Tibial artery (tissue), 4 donors: ENCODE data around the gene ARMC2.

Experiments
- DNase-seq, 2 donors: peaks; one replicate each; pipeline ENCODE4 v3.0.0-alpha.2; 2019
- H3K27ac ChIP-seq, 2 donors: fragments of 200-600 bp; sonication (generic) in 1 of 2; 1 replicate in 1 of 2; 2 replicates in 1 of 2; pipeline ENCODE4 v1.5.1; 2018 to 2019; ENCODE audit warnings: mild to moderate bottlenecking in 1 of 2
- H3K27me3 ChIP-seq, 2 donors: fragments of 200-600 bp; sonication (generic) in 1 of 2; one replicate each; pipeline versions ENCODE4 v1.5.1 to v1.6.0; 2016 to 2019
- H3K36me3 ChIP-seq, 3 donors: fragments of 200-600 bp; sonication (generic) in 2 of 3; one replicate each; pipeline ENCODE4 v1.5.1; 2016 to 2019; ENCODE audit warnings: mild to moderate bottlenecking in 2 of 3
- H3K4me1 ChIP-seq, 4 donors: fragments of 200-600 bp; sonication (generic) in 2 of 4; 1 replicate in 3 of 4; 2 replicates in 1 of 4; pipeline ENCODE4 v1.5.1; 2016 to 2019
- H3K4me3 ChIP-seq, 2 donors: fragments of 200-600 bp; sonication (generic) in 1 of 2; 1 replicate in 1 of 2; 2 replicates in 1 of 2; pipeline ENCODE4 v1.5.1; 2018 to 2019; ENCODE audit warnings: mild to moderate bottlenecking in 2 of 2
- H3K9me3 ChIP-seq, 3 donors: fragments of 200-600 bp; sonication (generic) in 1 of 3; one replicate each; pipeline ENCODE4 v1.5.1; 2016 to 2019
- intact Hi-C: fragments of 100-400 bp; cut with DNase I; formaldehyde crosslinking; loops from one replicate; pipeline ENCODE4 v1.15.0; 2023; ENCODE audit warnings: low total_unique reads
- TF ChIP-seq, protein P1 (sequence below), 2 experiments: fragments of 200-600 bp in 1 of 2; fragments of 450-650 bp in 1 of 2; IDR thresholded peaks; one replicate each; pipeline ENCODE4 v1.5.1; 2017 to 2019; ENCODE audit warnings: antibody characterized with exemption in 2 of 2, mild to moderate bottlenecking in 1 of 2, moderate library complexity in 1 of 2

Gene ARMC2

DNA sequence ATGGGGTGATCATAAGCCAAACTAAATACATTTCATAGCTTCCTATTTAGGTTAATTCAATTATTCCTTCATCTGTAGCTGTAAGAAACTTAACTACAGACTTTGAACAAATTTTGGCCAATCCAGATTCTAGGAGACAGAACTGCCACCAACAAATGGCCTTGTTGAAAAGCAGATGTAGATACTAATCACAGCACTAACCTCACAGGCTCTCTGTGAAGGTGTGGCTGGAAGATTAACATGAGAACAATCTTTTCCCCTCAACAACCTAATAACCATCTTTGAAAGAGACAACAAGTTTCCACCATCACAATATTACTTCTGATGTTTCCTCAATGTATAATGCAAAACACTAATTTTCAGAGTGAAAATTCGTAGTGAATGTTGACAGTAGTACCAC lies 158.6 kb downstream of the ARMC2 start:
- DNase-seq = no peak
- Histone ChIP-seq H3K27ac (peak overlapping the region in 1 of 2 donors; percentile 81), H3K4me1 (peaks cover 0 to 60% (median 36%) of the 10 kb centered on the region in 4 donors), H3K9me3 (no peaks in the 10 kb centered on the region), H3K36me3 (no peaks in the 10 kb centered on the region), H3K27me3 (no peaks in the 10 kb centered on the region), H3K4me3 (peak overlapping the region; percentile 9 to 65)
- intact Hi-C loops = loop anchor here (5.0 to 10.0 kb wide), 2 partner anchors 60 to 452 kb away; no protein-coding TSS in a partner anchor
- TF ChIP-seq, protein P1, sequence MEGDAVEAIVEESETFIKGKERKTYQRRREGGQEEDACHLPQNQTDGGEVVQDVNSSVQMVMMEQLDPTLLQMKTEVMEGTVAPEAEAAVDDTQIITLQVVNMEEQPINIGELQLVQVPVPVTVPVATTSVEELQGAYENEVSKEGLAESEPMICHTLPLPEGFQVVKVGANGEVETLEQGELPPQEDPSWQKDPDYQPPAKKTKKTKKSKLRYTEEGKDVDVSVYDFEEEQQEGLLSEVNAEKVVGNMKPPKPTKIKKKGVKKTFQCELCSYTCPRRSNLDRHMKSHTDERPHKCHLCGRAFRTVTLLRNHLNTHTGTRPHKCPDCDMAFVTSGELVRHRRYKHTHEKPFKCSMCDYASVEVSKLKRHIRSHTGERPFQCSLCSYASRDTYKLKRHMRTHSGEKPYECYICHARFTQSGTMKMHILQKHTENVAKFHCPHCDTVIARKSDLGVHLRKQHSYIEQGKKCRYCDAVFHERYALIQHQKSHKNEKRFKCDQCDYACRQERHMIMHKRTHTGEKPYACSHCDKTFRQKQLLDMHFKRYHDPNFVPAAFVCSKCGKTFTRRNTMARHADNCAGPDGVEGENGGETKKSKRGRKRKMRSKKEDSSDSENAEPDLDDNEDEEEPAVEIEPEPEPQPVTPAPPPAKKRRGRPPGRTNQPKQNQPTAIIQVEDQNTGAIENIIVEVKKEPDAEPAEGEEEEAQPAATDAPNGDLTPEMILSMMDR (IDR thresholded peaks at IDR 0.05) = no peak

DNA sequence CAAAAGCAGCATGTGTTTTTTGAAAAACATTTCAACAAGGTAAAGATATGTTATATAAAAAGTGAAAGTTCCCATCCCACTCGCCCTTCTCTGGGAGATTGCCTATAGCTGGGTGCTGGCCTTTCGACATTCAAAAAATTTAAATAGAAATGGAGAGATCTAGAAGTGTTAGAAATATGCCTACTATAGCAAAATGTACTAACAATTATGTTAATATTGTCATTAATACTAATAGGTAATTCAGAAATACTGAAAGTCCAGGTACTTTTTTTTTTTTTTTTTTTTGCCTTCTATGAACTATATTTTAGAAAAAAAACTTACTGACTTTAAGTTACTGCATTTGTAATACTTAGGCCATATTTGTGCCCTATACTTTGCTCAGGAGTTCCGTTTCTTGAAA lies 159.3 kb downstream of the ARMC2 start:
- Histone ChIP-seq H3K36me3 (no peaks in the 10 kb centered on the region), H3K4me1 (peaks cover 0 to 53% (median 33%) of the 10 kb centered on the region in 4 donors), H3K27me3 (no peaks in the 10 kb centered on the region), H3K27ac (peak overlapping the region in 1 of 2 donors; percentile 81), H3K4me3 (peak overlapping the region; percentile 65 to 87), H3K9me3 (no peaks in the 10 kb centered on the region)
- TF ChIP-seq, protein P1 (IDR thresholded peaks at IDR 0.05) = no peak
- intact Hi-C loops = loop anchor here (5.0 to 10.0 kb wide), 2 partner anchors 60 to 453 kb away; no protein-coding TSS in a partner anchor
- DNase-seq = no peak

DNA sequence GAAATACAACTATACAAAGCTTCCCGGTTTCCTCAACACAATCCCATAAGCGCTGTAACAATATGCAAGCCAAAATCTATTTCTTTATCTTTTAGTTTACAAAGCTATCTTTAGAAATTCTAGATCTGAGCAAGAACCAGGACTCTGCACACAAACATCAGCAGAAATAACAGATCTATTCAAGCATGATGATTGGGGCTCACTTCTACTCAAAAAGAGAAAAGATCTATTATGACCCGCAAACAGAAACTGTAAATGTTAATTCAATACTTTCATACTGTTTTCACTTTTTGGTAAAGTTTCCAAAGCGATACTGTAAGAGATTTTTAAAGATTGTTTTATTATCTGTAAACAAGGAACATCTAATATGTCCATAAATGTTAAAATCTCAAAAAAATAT lies 159.8 kb downstream of the ARMC2 start:
- no peak for DNase-seq
- TF ChIP-seq, protein P1 (IDR thresholded peaks at IDR 0.05) = no peak
- Histone ChIP-seq H3K4me3 (peak overlapping the region; percentile 65 to 87), H3K36me3 (no peaks in the 10 kb centered on the region), H3K9me3 (no peaks in the 10 kb centered on the region), H3K4me1 (peaks cover 0 to 48% (median 28%) of the 10 kb centered on the region in 4 donors), H3K27ac (peak overlapping the region; percentile 81 to 86), H3K27me3 (no peaks in the 10 kb centered on the region)
- intact Hi-C loops = loop anchor here (5.0 to 10.0 kb wide), 2 partner anchors 61 to 453 kb away; no protein-coding TSS in a partner anchor

DNA sequence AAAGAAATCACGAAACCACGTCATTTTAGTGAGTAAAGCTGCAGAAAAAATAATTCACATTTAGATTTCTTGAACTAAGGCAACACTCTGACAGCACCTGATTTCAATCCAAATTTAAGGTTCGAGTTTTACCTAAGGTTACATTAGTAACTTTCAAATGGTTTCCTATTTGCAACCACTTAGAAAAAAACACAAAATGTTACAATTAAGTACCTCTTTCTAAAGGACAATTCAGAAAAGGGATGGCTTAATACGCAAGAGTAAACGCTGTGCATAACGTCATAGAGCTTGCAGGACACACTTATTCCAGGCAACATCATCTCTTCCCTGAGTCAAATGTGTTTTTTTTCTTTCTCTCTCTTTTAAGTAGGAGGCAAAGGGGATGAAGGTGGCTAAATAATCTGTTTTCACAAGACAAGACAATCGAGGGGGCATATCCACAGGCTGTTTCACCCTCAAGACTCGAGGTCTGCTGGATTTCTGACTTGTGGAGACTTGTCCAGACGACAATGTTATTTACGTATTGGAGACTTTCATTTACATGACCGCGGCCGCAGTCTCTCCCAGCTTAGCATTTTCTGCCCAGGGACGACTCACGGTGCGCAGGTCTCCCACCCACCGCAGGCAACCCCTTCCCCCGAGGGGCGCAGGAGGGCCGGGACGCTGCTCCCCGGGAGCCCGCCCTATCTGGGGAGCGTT lies 160.5 kb downstream of the ARMC2 start:
- DNase-seq = peak in 1 of 2 donors; percentile 48
- Histone ChIP-seq H3K4me3 (peak overlapping the region; percentile 65 to 87), H3K9me3 (no peaks in the 10 kb centered on the region), H3K27me3 (no peaks in the 10 kb centered on the region), H3K27ac (peak overlapping the region; percentile 81 to 86), H3K4me1 (peaks cover 0 to 48% (median 22%) of the 10 kb centered on the region in 4 donors), H3K36me3 (no peaks in the 10 kb centered on the region)
- intact Hi-C loops = loop anchor here (5.0 to 10.0 kb wide), 2 partner anchors 61 to 454 kb away; no protein-coding TSS in a partner anchor
- TF ChIP-seq, protein P1 (IDR thresholded peaks at IDR 0.05) = no peak

DNA sequence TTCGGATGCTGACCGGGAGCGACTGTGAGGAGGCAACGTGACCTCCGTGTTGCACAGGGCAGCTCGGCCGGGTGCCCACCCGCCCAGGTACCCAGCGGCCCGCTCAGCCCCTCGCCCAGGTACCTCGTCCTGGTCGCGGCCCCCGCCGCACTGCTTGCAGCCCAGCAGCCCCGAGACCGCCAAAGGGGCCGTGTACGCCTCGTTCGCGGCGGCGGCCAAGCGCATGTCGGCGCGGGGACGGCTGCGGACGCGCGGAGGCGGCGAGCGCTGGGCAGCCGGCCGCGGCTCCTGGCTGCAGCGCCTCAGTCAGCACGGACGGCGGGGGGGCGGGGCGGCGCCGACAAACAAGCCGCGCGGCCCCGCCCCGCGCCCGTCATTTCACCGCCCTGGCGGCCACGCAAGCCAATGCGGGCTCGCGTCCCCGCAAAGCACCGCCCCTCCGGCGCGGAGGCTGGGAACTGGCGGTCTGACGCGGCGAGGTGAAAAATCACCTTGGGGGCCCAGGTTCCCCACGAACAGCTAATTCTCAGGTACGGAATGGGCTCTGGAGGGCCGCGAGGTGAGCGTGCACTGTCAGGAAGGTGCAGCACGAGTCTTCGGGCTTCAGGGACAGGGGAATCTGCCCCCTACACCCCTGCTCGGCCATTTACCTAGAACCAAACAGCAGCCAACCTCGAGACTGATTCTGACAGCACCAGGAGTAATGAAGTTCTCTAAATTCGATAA lies 161.2 kb downstream of the ARMC2 start:
- TF ChIP-seq, protein P1 (IDR thresholded peaks at IDR 0.05) = peak; percentile 41 to 66
- peak; percentile 96 for DNase-seq
- Histone ChIP-seq H3K27me3 (no peaks in the 10 kb centered on the region), H3K9me3 (no peaks in the 10 kb centered on the region), H3K36me3 (no peaks in the 10 kb centered on the region), H3K4me1 (peaks cover 0 to 48% (median 19%) of the 10 kb centered on the region in 4 donors), H3K4me3 (peak overlapping the region; percentile 65 to 87), H3K27ac (peak overlapping the region; percentile 81 to 86)
- intact Hi-C loops = loop anchor here (5.0 to 10.0 kb wide), 2 partner anchors 62 to 455 kb away; no protein-coding TSS in a partner anchor
